Measurements from ENCODE around the gene POT1. TPM values are rescaled to one million over a fixed set of nuclear protein-coding genes. Genes with fewer than 3 reads are reported as not detected.

POT1 gene
- total RNA-seq, 2 donors from 2014 or later: 15.4 to 19.3 TPM

GRCh38 chr7:124813994-124814798 lies 115.4 kb downstream of the POT1 start:
- no peaks in the 10 kb centered on the region for H3K9me3 ChIP-seq (ENCODE audit: control insufficient read depth, low read length, poor library complexity, severe bottlenecking)
- no peaks in the 10 kb centered on the region for H3K36me3 Mint-ChIP-seq (ENCODE audit: low read depth)
- H3K27ac Mint-ChIP-seq: no peak overlapping the region
- no peaks in the 10 kb centered on the region for H3K4me1 Mint-ChIP-seq
- no peak for DNase-seq
- ATAC-seq: no peak
- H3K4me3 Mint-ChIP-seq: no peak overlapping the region
- H3K27me3 Mint-ChIP-seq: peaks cover 17% of the 10 kb centered on the region

- H3K27me3 Mint-ChIP-seq: peaks cover 21% of the 10 kb centered on the region
- no peak overlapping the region for H3K4me3 Mint-ChIP-seq
- no peaks in the 10 kb centered on the region for H3K36me3 Mint-ChIP-seq (ENCODE audit: low read depth)
- H3K27ac Mint-ChIP-seq: no peak overlapping the region
- ATAC-seq (no peak), DNase-seq (no peak)
- H3K9me3 ChIP-seq (ENCODE audit: control insufficient read depth, low read length, poor library complexity, severe bottlenecking): no peaks in the 10 kb centered on the region
- H3K4me1 Mint-ChIP-seq: no peaks in the 10 kb centered on the region
Measured at GRCh38 chr7:124812764-124813163, 116.9 kb downstream of the POT1 start.

GRCh38 chr7:124811341-124811740 lies 118.3 kb downstream of the POT1 start:
- DNase-seq (no peak), ATAC-seq (no peak)
- H3K27ac Mint-ChIP-seq: no peak overlapping the region
- no peak overlapping the region for H3K4me3 Mint-ChIP-seq
- peaks cover 21% of the 10 kb centered on the region for H3K27me3 Mint-ChIP-seq
- no peaks in the 10 kb centered on the region for H3K9me3 ChIP-seq (ENCODE audit: control insufficient read depth, low read length, poor library complexity, severe bottlenecking)
- H3K4me1 Mint-ChIP-seq: no peaks in the 10 kb centered on the region
- no peaks in the 10 kb centered on the region for H3K36me3 Mint-ChIP-seq (ENCODE audit: low read depth)

GRCh38 chr7:124810605-124811004 lies 119.0 kb downstream of the POT1 start:
- H3K27ac Mint-ChIP-seq: no peak overlapping the region
- H3K27me3 Mint-ChIP-seq: peaks cover 21% of the 10 kb centered on the region
- H3K9me3 ChIP-seq (ENCODE audit: control insufficient read depth, low read length, poor library complexity, severe bottlenecking): no peaks in the 10 kb centered on the region
- no peaks in the 10 kb centered on the region for H3K36me3 Mint-ChIP-seq (ENCODE audit: low read depth)
- no peaks in the 10 kb centered on the region for H3K4me1 Mint-ChIP-seq
- no peak for ATAC-seq
- H3K4me3 Mint-ChIP-seq: no peak overlapping the region
- no peak for DNase-seq

GRCh38 chr7:124808206-124808605 lies 121.4 kb downstream of the POT1 start:
- peaks cover 18% of the 10 kb centered on the region for H3K27me3 Mint-ChIP-seq
- H3K4me1 Mint-ChIP-seq: no peaks in the 10 kb centered on the region
- no peaks in the 10 kb centered on the region for H3K36me3 Mint-ChIP-seq (ENCODE audit: low read depth)
- no peak for DNase-seq
- no peak overlapping the region for H3K27ac Mint-ChIP-seq
- ATAC-seq: no peak
- H3K9me3 ChIP-seq (ENCODE audit: control insufficient read depth, low read length, poor library complexity, severe bottlenecking): no peaks in the 10 kb centered on the region
- no peak overlapping the region for H3K4me3 Mint-ChIP-seq

- ATAC-seq: no peak
- H3K9me3 ChIP-seq (ENCODE audit: control insufficient read depth, low read length, poor library complexity, severe bottlenecking): no peaks in the 10 kb centered on the region
- no peak overlapping the region for H3K4me3 Mint-ChIP-seq
Measured at GRCh38 chr7:124801330-124801895, 128.2 kb downstream of the POT1 start.

GRCh38 chr7:124800386-124800785 lies 129.2 kb downstream of the POT1 start:
- DNase-seq (no peak), ATAC-seq (no peak)
- no peaks in the 10 kb centered on the region for H3K9me3 ChIP-seq (ENCODE audit: control insufficient read depth, low read length, poor library complexity, severe bottlenecking)
- Mint-ChIP-seq H3K27me3 (peaks cover 26% of the 10 kb centered on the region), H3K4me3 (no peak overlapping the region), H3K36me3 (ENCODE audit: low read depth) (no peaks in the 10 kb centered on the region), H3K27ac (no peak overlapping the region), H3K4me1 (no peaks in the 10 kb centered on the region)

More at GRCh38 chr7:124801330-124801895, 128.2 kb downstream of the POT1 start:
- no peak for DNase-seq
- H3K36me3 Mint-ChIP-seq (ENCODE audit: low read depth): no peaks in the 10 kb centered on the region
- peaks cover 26% of the 10 kb centered on the region for H3K27me3 Mint-ChIP-seq
- no peak overlapping the region for H3K27ac Mint-ChIP-seq
- no peaks in the 10 kb centered on the region for H3K4me1 Mint-ChIP-seq

GRCh38 chr7:124799448-124799847 lies 130.2 kb downstream of the POT1 start:
- Mint-ChIP-seq H3K36me3 (ENCODE audit: low read depth) (no peaks in the 10 kb centered on the region), H3K4me3 (no peak overlapping the region), H3K4me1 (no peaks in the 10 kb centered on the region), H3K27me3 (peaks cover 22% of the 10 kb centered on the region), H3K27ac (no peak overlapping the region)
- H3K9me3 ChIP-seq (ENCODE audit: control insufficient read depth, low read length, poor library complexity, severe bottlenecking): no peaks in the 10 kb centered on the region
- DNase-seq (no peak), ATAC-seq (no peak)

- Mint-ChIP-seq H3K4me3 (no peak overlapping the region), H3K36me3 (ENCODE audit: low read depth) (no peaks in the 10 kb centered on the region), H3K27me3 (peaks cover 32% of the 10 kb centered on the region), H3K27ac (no peak overlapping the region), H3K4me1 (no peaks in the 10 kb centered on the region)
- H3K9me3 ChIP-seq (ENCODE audit: control insufficient read depth, low read length, poor library complexity, severe bottlenecking): no peaks in the 10 kb centered on the region
- DNase-seq (no peak), ATAC-seq (no peak)
Measured at GRCh38 chr7:124796771-124797170, 132.9 kb downstream of the POT1 start.

GRCh38 chr7:124792696-124793095 lies 136.9 kb downstream of the POT1 start:
- ATAC-seq (no peak), DNase-seq (no peak)
- H3K9me3 ChIP-seq (ENCODE audit: control insufficient read depth, low read length, poor library complexity, severe bottlenecking): no peaks in the 10 kb centered on the region
- peaks cover 45% of the 10 kb centered on the region for H3K27me3 Mint-ChIP-seq
- H3K4me1 Mint-ChIP-seq: peaks cover 4% of the 10 kb centered on the region
- no peaks in the 10 kb centered on the region for H3K36me3 Mint-ChIP-seq (ENCODE audit: low read depth)
- H3K27ac Mint-ChIP-seq: no peak overlapping the region
- H3K4me3 Mint-ChIP-seq: no peak overlapping the region

GRCh38 chr7:124792002-124792401 lies 137.6 kb downstream of the POT1 start:
- DNase-seq (no peak), ATAC-seq (no peak)
- Mint-ChIP-seq H3K27ac (no peak overlapping the region), H3K4me3 (no peak overlapping the region), H3K4me1 (peaks cover 4% of the 10 kb centered on the region), H3K27me3 (peaks cover 51% of the 10 kb centered on the region), H3K36me3 (ENCODE audit: low read depth) (peaks cover 2% of the 10 kb centered on the region)
- no peaks in the 10 kb centered on the region for H3K9me3 ChIP-seq (ENCODE audit: control insufficient read depth, low read length, poor library complexity, severe bottlenecking)

GRCh38 chr7:124791426-124791825 lies 138.2 kb downstream of the POT1 start:
- Mint-ChIP-seq H3K4me3 (no peak overlapping the region), H3K36me3 (ENCODE audit: low read depth) (peaks cover 2% of the 10 kb centered on the region), H3K27me3 (peaks cover 53% of the 10 kb centered on the region), H3K27ac (no peak overlapping the region), H3K4me1 (peaks cover 4% of the 10 kb centered on the region)
- no peaks in the 10 kb centered on the region for H3K9me3 ChIP-seq (ENCODE audit: control insufficient read depth, low read length, poor library complexity, severe bottlenecking)
- DNase-seq: no peak
- ATAC-seq: no peak

- peaks cover 53% of the 10 kb centered on the region for H3K27me3 Mint-ChIP-seq
- no peak for DNase-seq
- peaks cover 2% of the 10 kb centered on the region for H3K36me3 Mint-ChIP-seq (ENCODE audit: low read depth)
- H3K9me3 ChIP-seq (ENCODE audit: control insufficient read depth, low read length, poor library complexity, severe bottlenecking): no peaks in the 10 kb centered on the region
- no peak overlapping the region for H3K27ac Mint-ChIP-seq
- H3K4me3 Mint-ChIP-seq: no peak overlapping the region
- ATAC-seq: no peak
- peaks cover 4% of the 10 kb centered on the region for H3K4me1 Mint-ChIP-seq
Measured at GRCh38 chr7:124790645-124791044, 139.0 kb downstream of the POT1 start.

- H3K9me3 ChIP-seq (ENCODE audit: control insufficient read depth, low read length, poor library complexity, severe bottlenecking): no peaks in the 10 kb centered on the region
- Mint-ChIP-seq H3K4me3 (no peak overlapping the region), H3K4me1 (peaks cover 4% of the 10 kb centered on the region), H3K27ac (no peak overlapping the region), H3K36me3 (ENCODE audit: low read depth) (peaks cover 2% of the 10 kb centered on the region), H3K27me3 (peaks cover 26% of the 10 kb centered on the region)
- DNase-seq: no peak
- no peak for ATAC-seq
Measured at GRCh38 chr7:124785994-124786393, 143.6 kb downstream of the POT1 start.

Measured in T-helper 17 cell (primary cell).